ENCODE data around the gene MYH15.
"Not testable (repeated sequence)": the region's sequence is repeated elsewhere in the genome, so short reads cannot be mapped to it uniquely, and the experiment has no call there.

MYH15 gene

DNA sequence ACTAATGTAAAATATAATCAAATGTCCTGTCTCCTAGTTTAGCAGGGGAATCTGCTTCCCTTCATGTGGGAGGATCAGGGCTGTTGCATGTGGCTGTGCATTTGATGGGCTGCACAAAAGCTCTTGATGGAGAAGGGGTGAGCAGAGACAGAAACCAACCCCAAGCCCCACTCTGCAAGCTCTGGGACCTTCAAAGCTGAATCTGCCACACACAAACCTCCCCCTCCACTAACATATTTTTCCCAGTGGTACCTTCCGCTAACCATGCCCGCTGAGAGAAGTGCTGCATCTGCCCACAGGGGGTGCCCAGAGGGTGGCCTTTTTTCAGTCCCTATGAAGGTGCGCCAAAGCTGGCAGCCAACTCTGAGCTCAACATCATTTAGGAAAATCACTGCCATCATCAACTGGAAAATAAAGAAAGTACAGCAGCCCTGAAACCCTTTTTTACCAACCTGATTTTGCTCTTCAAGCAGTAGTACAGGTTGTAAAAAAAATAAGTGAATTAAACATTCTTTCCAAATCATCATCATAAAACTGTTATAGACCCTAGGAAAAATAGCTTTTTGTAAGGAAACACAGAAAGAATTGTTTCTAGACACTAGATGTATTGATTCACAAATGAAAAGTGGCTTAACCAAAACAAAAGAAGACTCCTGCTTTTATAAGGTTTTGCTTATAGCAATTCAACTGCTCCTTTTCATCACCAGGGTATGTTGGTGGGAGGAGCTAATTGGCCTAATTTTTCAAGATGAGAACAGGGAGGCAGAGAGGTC is 117.1 kb downstream of the MYH15 start:
- Histone ChIP-seq H3K27ac (ENCODE audit: low read length) (no peak overlapping the region), H3K36me3 (ENCODE audit: control insufficient read depth in 2 of 2, insufficient read depth in 2 of 2, low read length in 2 of 2) (no peaks in the 10 kb centered on the region), H3K4me3 (ENCODE audit: low read length in 2 of 2) (no peak overlapping the region), H3K27me3 (ENCODE audit: control insufficient read depth in 1 of 2, insufficient read depth in 2 of 2, low read length in 2 of 2) (no peaks in the 10 kb centered on the region), H3K9ac (ENCODE audit: low read length in 2 of 2) (no peak overlapping the region), H3K9me3 (ENCODE audit: control insufficient read depth in 2 of 2, low read length in 2 of 2) (no peaks in the 10 kb centered on the region), H3K4me1 (ENCODE audit: control insufficient read depth, insufficient read depth, low read length) (no peaks in the 10 kb centered on the region)

DNA sequence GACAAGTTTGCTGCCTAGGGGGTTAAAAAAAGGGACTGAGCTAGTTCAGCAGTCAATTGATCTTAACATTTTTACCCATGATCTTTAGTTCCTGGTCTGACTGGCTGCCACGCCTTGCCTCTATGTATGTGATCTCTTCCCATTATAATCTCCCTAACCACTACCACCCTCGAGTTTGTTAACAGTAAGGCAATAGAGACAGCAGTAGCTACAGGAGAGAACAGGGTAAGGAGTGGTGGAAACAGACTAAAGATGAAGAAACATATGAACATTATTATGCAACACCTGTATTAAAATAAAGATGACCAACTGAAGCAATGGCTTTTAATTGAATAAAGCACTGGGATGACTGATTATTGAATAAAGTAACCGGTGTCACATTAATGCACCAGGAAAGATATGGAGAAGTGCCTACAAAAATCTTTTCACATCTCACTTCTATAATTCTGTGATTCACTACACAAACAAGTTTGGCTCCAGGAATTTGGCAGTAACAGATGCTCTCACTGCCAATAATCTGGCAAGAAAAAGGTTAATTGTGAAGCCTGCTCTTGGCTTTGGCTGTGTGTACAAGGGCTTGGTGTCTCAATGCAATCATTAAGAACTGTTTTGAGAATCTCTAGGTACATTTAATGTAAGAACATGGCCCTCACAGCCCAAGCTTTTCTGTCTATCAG is 118.3 kb downstream of the MYH15 start:
- no peak overlapping the region for H3K27ac ChIP-seq (ENCODE audit: low read length)
- no peaks in the 10 kb centered on the region for H3K27me3 ChIP-seq (ENCODE audit: control insufficient read depth in 1 of 2, insufficient read depth in 2 of 2, low read length in 2 of 2)
- no peaks in the 10 kb centered on the region for H3K36me3 ChIP-seq (ENCODE audit: control insufficient read depth in 2 of 2, insufficient read depth in 2 of 2, low read length in 2 of 2)
- no peak overlapping the region for H3K4me3 ChIP-seq (ENCODE audit: low read length in 2 of 2)
- no peaks in the 10 kb centered on the region for H3K4me1 ChIP-seq (ENCODE audit: control insufficient read depth, insufficient read depth, low read length)
- H3K9me3 ChIP-seq (ENCODE audit: control insufficient read depth in 2 of 2, low read length in 2 of 2) = no peaks in the 10 kb centered on the region
- H3K9ac ChIP-seq (ENCODE audit: low read length in 2 of 2) = no peak overlapping the region

DNA sequence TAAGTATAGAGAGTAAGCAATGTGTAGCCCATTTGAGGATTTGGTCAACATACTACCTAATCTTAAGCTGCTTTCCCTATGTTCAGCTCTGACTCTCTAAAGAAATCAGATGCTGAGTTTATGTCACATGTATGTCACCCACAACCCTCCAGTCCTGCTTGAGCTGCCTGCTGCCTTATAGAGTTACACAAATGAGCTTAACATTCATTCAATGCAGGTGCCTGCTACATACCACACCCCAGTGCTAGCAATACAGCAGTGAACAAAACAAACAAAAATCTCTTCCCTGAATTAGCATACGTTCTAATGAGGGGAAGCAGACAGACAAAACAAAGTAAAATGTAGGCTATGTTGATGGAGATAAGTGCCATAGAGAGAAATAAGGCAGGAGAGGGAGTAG is 121.0 kb downstream of the MYH15 start:
- Histone ChIP-seq H3K9me3 (ENCODE audit: control insufficient read depth in 2 of 2, low read length in 2 of 2) (no peaks in the 10 kb centered on the region), H3K27ac (ENCODE audit: low read length) (no peak overlapping the region), H3K27me3 (ENCODE audit: control insufficient read depth in 1 of 2, insufficient read depth in 2 of 2, low read length in 2 of 2) (no peaks in the 10 kb centered on the region), H3K4me1 (ENCODE audit: control insufficient read depth, insufficient read depth, low read length) (no peaks in the 10 kb centered on the region), H3K9ac (ENCODE audit: low read length in 2 of 2) (no peak overlapping the region), H3K4me3 (ENCODE audit: low read length in 2 of 2) (no peak overlapping the region), H3K36me3 (ENCODE audit: control insufficient read depth in 2 of 2, insufficient read depth in 2 of 2, low read length in 2 of 2) (no peaks in the 10 kb centered on the region)

- H3K4me1 ChIP-seq (ENCODE audit: control insufficient read depth, insufficient read depth, low read length) = no peaks in the 10 kb centered on the region
- H3K4me3 ChIP-seq (ENCODE audit: low read length in 2 of 2) = no peak overlapping the region
- no peaks in the 10 kb centered on the region for H3K36me3 ChIP-seq (ENCODE audit: control insufficient read depth in 2 of 2, insufficient read depth in 2 of 2, low read length in 2 of 2)
- H3K27me3 ChIP-seq (ENCODE audit: control insufficient read depth in 1 of 2, insufficient read depth in 2 of 2, low read length in 2 of 2) = no peaks in the 10 kb centered on the region
- H3K9me3 ChIP-seq (ENCODE audit: control insufficient read depth in 2 of 2, low read length in 2 of 2) = no peaks in the 10 kb centered on the region
- H3K27ac ChIP-seq (ENCODE audit: low read length) = no peak overlapping the region
- H3K9ac ChIP-seq (ENCODE audit: low read length in 2 of 2) = no peak overlapping the region
Observed at GRCh38 chr3:108388136-108389132, 122.0 kb downstream of the MYH15 start.

- no peaks in the 10 kb centered on the region for H3K4me1 ChIP-seq (ENCODE audit: control insufficient read depth, insufficient read depth, low read length)
- H3K9me3 ChIP-seq (ENCODE audit: control insufficient read depth in 2 of 2, low read length in 2 of 2) = no peaks in the 10 kb centered on the region
- no peak overlapping the region for H3K9ac ChIP-seq (ENCODE audit: low read length in 2 of 2)
- H3K4me3 ChIP-seq (ENCODE audit: low read length in 2 of 2) = no peak overlapping the region
- H3K27ac ChIP-seq (ENCODE audit: low read length) = no peak overlapping the region
- no peaks in the 10 kb centered on the region for H3K27me3 ChIP-seq (ENCODE audit: control insufficient read depth in 1 of 2, insufficient read depth in 2 of 2, low read length in 2 of 2)
- H3K36me3 ChIP-seq (ENCODE audit: control insufficient read depth in 2 of 2, insufficient read depth in 2 of 2, low read length in 2 of 2) = no peaks in the 10 kb centered on the region
Observed at GRCh38 chr3:108387063-108387462, 123.3 kb downstream of the MYH15 start.

DNA sequence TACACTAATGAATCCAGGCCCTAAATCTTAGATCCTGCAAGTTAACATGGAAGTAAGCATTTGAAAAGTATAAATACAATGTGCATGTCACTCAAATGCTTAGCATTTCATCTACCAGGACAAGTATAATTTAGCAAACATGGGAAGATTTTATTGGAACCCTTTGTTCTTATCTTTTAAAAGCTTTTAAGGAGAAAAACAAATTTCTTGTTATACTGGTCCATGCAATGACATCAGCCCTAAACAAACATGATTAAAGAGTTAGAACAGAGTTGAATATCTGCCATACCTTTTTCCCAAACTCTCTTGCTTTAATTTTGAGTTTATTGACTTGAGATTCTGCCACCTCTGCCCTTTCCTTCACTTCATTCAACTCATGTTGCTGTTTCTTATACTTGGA is 127.1 kb downstream of the MYH15 start:
- no peaks in the 10 kb centered on the region for H3K27me3 ChIP-seq (ENCODE audit: control insufficient read depth in 1 of 2, insufficient read depth in 2 of 2, low read length in 2 of 2)
- H3K27ac ChIP-seq (ENCODE audit: low read length) = no peak overlapping the region
- no peak overlapping the region for H3K9ac ChIP-seq (ENCODE audit: low read length in 2 of 2)
- H3K4me3 ChIP-seq (ENCODE audit: low read length in 2 of 2) = no peak overlapping the region
- no peaks in the 10 kb centered on the region for H3K9me3 ChIP-seq (ENCODE audit: control insufficient read depth in 2 of 2, low read length in 2 of 2)
- H3K36me3 ChIP-seq (ENCODE audit: control insufficient read depth in 2 of 2, insufficient read depth in 2 of 2, low read length in 2 of 2) = no peaks in the 10 kb centered on the region
- H3K4me1 ChIP-seq (ENCODE audit: control insufficient read depth, insufficient read depth, low read length) = no peaks in the 10 kb centered on the region

GRCh38 chr3:108381529-108382140 is 128.8 kb downstream of the MYH15 start:
- Histone ChIP-seq H3K9me3 (ENCODE audit: control insufficient read depth in 2 of 2, low read length in 2 of 2) (no peaks in the 10 kb centered on the region), H3K4me3 (ENCODE audit: low read length in 2 of 2) (no peak overlapping the region), H3K9ac (ENCODE audit: low read length in 2 of 2) (no peak overlapping the region), H3K4me1 (ENCODE audit: control insufficient read depth, insufficient read depth, low read length) (no peaks in the 10 kb centered on the region), H3K27me3 (ENCODE audit: control insufficient read depth in 1 of 2, insufficient read depth in 2 of 2, low read length in 2 of 2) (no peaks in the 10 kb centered on the region), H3K36me3 (ENCODE audit: control insufficient read depth in 2 of 2, insufficient read depth in 2 of 2, low read length in 2 of 2) (no peaks in the 10 kb centered on the region), H3K27ac (ENCODE audit: low read length) (no peak overlapping the region)

DNA sequence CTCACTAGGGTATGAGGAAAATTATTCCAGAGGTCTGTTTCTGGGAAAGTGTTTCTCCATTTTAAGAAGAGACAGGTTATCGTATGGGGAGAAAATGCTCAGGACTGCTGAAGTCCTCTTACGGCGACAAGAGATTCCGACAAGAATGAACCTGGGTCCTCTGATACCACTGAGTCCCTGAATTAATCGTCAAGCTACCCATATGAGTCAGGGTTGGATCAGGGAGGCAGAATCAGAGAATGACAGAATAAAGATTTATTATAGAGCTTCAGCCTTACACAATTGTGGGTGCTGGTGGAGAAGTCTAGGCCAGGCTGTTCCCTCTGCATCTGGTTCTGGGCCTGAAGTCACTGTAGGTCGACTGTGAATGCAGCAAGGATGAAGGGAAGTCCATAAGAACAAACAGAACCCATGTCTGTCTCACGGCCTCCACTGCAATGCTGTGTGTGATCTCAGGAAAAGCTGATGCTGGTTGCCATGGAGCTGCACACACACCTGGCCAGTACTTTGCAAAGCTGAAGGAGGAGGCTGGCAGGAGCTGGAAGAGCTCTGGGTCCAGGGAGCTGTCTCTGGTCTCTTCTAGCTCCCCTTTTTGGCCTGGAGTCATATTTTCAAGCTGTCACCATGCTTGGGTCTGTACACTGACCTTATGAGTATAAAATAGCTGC is 130.1 kb downstream of the MYH15 start:
- Histone ChIP-seq H3K9me3 (ENCODE audit: control insufficient read depth in 2 of 2, low read length in 2 of 2) (no peaks in the 10 kb centered on the region), H3K9ac (ENCODE audit: low read length in 2 of 2) (no peak overlapping the region), H3K4me1 (ENCODE audit: control insufficient read depth, insufficient read depth, low read length) (no peaks in the 10 kb centered on the region), H3K36me3 (ENCODE audit: control insufficient read depth in 2 of 2, insufficient read depth in 2 of 2, low read length in 2 of 2) (no peaks in the 10 kb centered on the region), H3K4me3 (ENCODE audit: low read length in 2 of 2) (no peak overlapping the region), H3K27ac (ENCODE audit: low read length) (no peak overlapping the region), H3K27me3 (ENCODE audit: control insufficient read depth in 1 of 2, insufficient read depth in 2 of 2, low read length in 2 of 2) (no peaks in the 10 kb centered on the region)

GRCh38 chr3:108378952-108379342 is 131.4 kb downstream of the MYH15 start:
- not testable (repeated sequence) for H3K4me3 ChIP-seq (ENCODE audit: low read length in 2 of 2); H3K4me1 ChIP-seq (ENCODE audit: control insufficient read depth, insufficient read depth, low read length); H3K27me3 ChIP-seq (ENCODE audit: control insufficient read depth in 1 of 2, insufficient read depth in 2 of 2, low read length in 2 of 2); H3K36me3 ChIP-seq (ENCODE audit: control insufficient read depth in 2 of 2, insufficient read depth in 2 of 2, low read length in 2 of 2); H3K9ac ChIP-seq (ENCODE audit: low read length in 2 of 2); H3K9me3 ChIP-seq (ENCODE audit: control insufficient read depth in 2 of 2, low read length in 2 of 2); H3K27ac ChIP-seq (ENCODE audit: low read length)
